ENCODE results near the gene COL4A1.

GRCh38 chr13:110200276-110200870 is 106.6 kb downstream of the COL4A1 start:
- TF ChIP-seq CTCF (IDR thresholded peaks at IDR 0.05; ENCODE audit: low read length) (no peak), EZH2 (optimal IDR thresholded peaks at IDR 0.05; ENCODE audit: low read depth, low read length) (no peak)

Data from MM.1S (cell line).